GM21515 (cell line): ENCODE results near the gene XAF1.
"Not testable (repeated sequence)": the region's sequence is repeated elsewhere in the genome, so short reads cannot be mapped to it uniquely, and the experiment has no call there.

ENCODE experiments used
- ATAC-seq: cut with Tn5 transposase; IDR thresholded peaks from one replicate; pipeline ENCODE4 v1.9.1; 2021; ENCODE audit not compliant: unreplicated experiment

The XAF1 gene

DNA sequence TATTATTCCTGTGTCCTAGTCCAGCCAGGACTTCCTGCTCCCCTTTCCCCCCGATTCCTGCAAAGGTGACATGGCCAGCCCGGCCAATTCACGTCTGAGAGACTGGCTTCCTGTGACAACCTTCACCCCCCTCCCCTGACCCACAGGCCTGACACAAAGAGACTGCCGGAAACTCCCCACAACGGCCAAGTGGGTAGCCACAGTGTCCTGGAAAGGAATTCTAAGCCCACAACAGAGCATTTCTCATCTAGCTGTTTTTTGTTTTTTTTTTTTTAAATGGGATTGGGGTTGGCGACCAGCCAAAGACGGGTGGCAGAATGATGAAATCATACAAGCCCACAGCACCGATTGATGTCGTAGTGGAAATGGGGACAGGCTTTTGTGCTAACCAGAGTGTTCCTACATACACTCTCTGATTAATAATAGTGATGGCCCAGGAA, 2.8 kb upstream of the XAF1 start:
- no peak for ATAC-seq

DNA sequence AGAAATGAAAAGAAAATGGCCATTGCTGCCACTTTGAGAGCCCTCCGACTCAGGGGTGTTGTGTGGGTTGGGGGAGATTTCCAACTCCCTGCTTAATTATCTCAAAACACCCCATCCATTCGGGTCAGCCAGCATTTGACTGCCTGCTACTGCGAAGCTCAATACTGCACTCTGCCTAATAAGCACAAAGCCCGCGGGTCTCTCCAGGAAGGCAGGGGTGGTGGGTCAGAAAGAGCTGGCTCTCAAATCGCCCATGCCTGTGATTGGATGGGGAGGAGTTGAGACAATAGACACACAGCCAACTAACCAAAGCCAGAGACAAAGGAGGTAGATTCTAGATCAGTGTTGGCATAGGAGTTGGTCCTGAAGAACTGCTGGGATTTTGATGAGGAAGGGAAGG, 2.3 kb upstream of the XAF1 start:
- no peak for ATAC-seq

DNA sequence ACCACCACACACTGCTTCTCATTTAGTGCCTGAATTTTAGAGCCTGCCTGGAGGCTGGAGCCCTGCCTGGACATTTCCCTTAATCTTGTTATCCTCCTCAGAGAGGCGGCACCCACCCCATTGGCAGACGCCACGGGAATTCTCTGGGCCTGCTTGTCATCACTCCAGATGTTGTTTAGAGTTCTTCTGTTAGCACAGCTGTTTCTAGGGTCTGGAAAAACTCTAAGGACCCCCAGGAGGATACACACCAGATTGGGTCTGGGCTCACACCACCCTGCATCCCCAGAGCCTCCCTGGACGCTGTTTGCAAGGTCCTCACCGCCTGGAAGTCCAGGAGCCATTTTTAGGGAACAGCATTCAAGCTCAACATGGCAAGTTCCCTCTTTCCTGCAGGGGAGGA, 565 bp upstream of the XAF1 start:
- no peak for ATAC-seq

DNA sequence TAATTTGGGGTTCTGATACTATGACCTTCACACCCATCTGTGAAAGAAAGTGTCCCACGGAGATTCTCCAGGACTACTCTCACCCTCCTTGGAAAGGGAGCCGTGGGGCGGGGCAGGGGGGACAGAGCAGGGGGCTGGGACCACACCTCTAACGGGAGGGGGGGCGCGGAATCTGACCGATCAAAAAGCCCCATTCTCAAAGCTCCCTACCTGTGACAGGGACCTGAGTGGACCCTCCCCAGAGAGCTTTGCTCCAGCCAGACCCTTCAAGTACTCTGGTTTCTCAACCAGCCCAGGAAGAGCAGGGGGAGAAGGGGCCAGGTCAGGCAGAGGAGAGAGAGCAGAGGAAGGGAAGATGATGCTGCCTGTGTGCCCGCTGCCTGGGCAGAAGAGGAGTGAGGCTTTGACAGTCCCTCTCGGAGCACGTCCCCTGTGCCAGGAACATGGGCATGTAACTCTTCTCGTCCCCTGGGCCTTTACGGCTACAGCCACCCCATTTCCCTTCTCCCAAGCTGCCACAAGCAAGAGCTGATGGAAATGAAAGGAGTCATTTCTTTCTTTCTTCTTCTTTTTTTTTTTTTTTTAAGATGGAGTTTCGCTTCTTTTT, 682 bp downstream of the XAF1 start:
- ATAC-seq: no peak

DNA sequence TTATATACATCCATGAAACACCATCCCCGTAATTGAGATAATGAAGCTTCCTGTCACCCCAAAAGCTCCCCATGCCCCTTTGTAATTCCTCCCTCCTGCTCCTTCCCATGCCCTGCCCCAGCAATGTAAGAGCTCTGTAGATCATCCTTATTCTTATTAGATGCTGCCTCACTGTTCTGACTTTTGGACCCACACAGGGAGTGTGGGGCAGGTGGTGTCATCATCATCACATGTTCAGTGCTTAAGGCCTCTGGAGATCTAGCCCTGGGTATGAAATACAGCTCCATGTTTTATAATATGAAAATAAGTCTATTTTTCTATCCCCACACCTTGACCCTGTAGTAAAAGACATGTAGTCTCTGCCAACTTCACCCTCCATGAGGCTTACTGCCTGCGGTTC, 1.9 kb downstream of the XAF1 start:
- no peak for ATAC-seq

DNA sequence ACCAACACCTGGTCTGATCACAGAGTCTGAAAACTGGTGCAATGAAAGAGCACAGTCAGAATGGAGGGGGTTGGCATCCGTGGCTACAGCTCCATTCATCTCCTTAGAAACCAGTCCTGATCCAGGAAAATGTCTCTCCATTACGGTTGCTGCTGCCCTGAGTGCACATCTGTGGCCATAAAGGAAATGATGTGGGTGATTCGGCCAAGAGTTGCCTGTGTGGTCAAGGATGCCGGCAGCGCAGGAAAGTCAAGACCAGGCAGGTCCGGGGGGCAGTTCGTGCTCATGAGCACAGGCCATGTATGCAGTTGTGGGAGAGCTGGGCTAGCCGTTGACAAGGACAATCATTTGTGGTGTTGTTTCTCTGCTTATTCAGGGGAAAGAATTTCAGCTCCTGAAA, 5.9 kb downstream of the XAF1 start:
- no peak for ATAC-seq

DNA sequence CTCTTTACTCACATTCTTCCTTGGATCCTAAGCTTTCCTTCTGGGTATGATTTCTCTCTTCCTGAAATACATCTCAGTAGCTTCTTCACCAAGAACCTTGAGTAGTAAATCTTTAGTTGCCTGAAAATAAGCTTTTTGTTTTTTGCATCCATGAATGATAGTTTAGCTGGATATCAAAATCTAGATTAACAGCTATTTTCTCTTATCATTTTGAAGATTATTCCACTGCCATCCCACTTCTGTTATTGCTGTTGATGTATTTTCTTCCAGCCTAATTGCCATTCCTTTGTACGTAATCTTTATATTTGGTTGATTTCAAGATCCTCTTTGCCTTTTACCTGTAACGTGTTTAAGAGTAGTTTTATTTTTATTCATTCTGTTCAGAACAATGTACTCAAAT, 12.6 kb downstream of the XAF1 start:
- no peak for ATAC-seq

DNA sequence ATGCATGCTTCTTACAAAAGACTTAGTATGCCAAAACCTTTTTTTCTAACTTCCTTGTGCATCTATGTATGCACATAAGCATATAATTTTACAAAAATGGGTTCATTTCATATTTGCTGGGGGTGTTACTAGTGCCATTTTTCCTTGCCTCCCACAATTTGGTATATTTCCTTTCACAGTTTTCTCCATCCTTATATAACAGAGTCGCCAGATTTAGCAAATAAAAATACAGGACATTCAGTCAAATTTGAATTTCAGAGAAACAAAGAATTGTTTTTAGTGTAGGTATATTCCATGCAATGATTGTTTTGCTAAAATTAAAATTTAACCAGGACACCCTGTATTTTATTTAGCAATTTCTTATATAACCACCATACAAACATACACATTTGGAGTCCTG, 16.2 kb downstream of the XAF1 start:
- ATAC-seq: no peak

DNA sequence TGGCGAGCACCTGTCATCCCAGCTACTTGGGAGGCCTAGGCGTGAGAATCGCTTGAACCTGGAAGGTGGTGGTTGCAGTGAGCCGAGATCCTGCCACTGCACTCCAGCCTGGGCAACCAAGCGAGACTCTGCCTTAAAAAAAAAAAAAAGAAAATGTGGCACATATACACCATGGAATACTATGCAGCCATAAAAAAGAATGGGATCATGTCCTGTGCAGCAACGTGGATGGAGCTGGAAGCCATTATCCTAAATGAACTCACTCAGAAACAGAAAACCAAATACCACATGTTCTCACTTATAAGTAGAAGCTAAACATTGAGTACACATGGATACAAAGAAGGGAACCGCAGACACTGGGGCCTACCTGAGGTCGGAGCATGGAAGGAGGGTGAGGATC, 19.1 kb downstream of the XAF1 start:
- ATAC-seq: not testable (repeated sequence)

DNA sequence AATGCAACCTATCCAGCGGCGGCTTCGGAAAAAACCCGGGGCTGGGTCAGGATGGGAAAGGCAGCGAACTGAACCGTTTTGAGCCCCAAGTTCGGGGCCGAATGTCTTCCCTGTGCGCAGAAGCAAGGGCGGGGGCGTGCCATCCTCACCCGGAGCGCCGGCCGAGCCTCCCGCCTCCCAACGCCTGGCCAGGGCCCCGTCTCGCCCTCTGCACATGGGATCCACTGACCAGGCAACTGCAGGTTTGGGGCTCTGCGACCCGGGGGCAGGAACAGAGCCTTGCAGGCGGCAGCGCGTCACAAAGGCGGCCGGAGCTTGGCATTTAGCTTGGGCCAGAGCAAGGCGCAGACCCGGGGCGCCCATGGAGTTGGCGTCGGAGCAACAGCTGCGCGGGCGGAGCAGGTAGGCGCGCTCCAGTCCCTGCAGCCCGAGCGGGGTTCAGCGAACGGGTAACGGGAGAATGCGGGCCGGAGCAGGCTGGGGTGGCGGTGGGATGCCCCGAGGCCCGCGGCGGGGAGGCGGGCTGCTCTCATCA, 20.1 kb downstream of the XAF1 start, which contains the start of gene FBXO39:
FBXO39 (plus strand) TSS at position 345 of the 535 bp plus-strand sequence. CDS start 3,654 bp downstream, outside the sequence.
- ATAC-seq: no peak

DNA sequence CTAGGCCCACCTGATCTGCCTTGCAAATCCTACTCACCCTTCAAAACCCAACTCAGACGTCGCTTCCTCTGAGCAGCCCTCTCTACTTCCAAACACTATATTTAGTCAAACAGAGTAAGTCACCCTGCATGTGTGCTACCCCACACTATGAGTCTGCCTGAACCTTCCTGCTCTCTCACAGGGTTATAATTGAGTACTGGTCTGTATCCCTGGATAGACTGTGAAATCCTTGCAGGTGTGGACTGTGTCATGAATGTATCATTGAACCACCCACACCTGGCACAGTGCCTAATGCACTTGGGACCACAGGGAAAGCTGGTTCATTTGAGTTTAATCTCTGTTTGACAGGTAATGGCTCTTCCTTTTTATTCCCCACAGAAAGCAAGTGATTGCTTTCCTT, 23.6 kb downstream of the XAF1 start:
- ATAC-seq: no peak

DNA sequence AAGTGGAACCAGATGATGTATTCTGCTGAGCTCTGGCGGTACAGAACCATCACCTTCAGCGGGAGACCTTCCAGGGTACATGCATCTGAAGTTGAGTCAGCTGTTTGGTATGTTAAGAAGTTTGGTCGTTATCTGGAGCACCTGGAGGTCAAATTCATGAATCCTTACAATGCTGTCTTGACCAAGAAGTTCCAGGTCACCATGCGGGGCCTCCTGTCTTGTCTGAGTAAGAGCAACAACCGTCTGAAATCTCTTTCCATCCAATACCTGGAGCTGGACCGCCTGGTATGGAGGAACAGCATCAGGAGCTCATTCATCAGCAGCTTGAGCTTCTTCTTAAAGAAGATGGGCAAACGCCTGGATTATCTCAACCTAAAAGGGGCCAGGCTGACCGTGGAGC, 24.2 kb downstream of the XAF1 start:
- no peak for ATAC-seq

DNA sequence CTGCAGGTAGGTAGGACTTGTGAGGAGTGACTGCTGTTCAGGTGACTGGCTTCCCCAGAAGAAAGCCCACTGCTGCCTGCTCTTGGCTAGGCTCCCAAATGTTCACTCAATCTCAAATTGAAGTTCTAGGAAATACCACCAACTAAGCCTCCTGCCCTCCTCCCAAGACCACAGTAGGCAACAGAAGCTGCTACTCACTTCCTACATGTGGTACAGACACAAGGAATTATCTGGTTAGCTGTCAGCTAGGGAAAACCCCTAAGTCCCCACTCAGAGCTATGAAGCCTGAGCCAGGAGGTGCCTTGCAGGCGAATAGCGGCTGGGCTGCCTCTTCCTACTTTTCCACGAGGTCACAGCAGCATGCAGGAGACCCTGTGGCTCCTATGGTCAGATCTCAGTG, 25.0 kb downstream of the XAF1 start:
- no peak for ATAC-seq

DNA sequence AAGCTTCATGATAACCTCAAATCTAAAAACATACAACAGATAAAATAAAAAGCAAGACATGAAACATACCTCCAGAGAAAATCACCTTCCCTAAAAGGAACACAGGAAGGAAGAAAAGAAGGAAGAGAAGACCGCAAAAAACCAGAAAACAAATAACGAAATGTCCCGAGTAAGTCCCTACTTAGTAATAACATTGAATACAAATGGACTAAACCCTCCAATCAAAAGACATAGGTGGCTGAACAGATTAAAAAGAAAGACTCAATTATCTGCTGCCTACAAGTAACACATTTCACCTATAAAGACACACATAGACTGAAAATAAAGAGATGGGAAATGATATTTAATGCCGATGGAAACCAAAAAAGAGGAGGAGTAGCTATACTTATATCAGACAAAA, 26.4 kb downstream of the XAF1 start:
- no peak for ATAC-seq

DNA sequence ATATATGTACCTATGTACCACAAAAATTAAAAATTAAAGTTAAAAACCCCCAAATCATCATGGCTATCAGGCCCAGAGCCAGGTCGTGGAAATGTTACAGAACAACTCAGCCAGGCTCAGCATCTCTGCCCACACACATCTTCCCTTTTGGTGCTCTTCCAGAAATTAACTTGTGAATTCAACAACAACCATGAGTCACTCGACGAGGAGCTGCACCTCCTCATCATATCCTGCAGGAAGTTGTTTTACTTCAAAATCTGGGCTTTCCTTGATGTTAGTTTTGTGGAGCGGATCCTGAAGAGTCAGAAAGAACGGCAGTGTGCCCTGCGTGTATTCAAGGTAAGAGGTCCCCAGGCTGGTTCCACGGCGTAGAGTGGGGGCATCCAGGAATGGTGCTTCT, 30.8 kb downstream of the XAF1 start:
- no peak for ATAC-seq

DNA sequence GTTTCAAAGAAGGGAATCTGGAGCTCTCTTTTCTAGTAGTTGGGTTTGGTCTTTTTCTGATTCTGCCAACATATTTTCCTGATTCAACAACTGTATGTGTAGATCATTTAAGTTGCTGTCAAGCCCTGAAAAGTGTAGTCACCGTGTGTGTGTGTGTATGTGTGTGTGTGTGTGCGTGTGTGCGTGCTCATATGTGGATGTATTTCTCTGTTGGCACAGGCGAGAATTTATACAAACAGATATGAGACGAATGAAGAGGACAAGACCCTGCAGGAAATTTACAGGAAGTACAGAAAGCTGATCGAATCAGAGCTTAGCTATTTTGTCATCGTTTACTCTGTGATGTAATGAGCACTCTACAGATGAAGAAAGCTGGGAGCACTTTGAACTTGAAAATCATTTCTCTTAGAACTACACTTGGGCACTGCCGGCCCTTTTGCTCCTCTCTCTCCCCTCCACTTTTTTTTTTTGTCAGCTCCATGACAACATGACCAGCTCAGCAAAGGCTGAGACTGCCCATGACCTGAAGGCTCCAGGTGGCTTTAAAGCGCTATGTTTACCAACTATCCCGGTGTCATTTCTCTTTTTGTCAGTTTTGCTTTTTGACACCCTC, 31.3 kb downstream of the XAF1 start:
- no peak for ATAC-seq

DNA sequence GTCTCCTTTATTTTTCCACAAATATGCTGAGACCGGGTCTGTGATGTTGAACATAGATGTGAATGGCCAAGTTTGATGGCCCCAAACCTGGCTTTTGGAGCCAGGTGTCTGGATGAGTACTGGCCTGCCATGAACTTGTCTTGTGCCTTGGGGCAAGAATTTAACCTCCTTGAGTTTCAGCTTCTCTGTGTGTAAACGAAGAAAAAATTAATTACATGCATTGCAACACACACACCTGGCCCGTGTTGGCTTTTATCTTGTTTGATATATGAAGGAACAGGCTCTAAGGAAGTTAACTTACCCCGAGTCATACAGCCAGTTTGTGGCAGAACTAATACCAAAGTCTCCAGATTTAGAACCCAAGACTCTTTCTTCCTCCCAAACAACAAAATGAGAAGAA, 33.3 kb downstream of the XAF1 start:
- ATAC-seq: no peak

DNA sequence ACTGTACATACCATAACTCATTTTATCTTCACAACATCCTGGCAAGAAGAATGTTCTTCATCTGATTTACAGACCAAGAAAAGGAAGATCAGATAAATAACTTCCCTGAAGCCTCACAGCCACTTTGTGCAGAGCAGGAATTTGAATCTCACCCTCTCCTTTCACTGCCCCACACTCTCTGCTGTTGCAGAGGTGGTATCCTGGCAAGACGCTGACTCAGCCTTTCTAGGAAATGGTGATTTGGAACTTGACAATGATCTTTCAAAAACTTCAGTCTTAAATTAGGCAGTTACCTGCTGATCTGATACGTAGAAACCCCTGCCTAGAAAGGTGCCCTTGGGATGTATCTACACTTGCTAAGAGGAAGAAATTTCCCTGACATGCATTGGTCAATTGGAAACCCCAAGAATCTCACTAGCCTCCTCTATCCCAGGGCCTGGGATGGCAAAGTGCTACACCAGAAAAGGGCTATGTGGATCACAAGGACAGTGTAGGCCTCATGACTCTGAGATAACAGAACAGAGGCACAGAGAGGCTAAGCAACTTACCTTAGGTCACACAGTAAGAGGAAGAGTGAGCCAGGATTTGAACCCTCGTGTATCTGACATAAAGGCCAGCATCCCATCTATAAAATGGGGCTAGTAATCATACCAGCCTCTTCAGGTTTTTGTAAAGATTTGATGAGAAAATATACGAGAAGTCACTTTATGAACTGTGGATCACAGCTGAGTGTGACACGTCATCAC, 38.1 kb downstream of the XAF1 start:
- ATAC-seq: no peak

DNA sequence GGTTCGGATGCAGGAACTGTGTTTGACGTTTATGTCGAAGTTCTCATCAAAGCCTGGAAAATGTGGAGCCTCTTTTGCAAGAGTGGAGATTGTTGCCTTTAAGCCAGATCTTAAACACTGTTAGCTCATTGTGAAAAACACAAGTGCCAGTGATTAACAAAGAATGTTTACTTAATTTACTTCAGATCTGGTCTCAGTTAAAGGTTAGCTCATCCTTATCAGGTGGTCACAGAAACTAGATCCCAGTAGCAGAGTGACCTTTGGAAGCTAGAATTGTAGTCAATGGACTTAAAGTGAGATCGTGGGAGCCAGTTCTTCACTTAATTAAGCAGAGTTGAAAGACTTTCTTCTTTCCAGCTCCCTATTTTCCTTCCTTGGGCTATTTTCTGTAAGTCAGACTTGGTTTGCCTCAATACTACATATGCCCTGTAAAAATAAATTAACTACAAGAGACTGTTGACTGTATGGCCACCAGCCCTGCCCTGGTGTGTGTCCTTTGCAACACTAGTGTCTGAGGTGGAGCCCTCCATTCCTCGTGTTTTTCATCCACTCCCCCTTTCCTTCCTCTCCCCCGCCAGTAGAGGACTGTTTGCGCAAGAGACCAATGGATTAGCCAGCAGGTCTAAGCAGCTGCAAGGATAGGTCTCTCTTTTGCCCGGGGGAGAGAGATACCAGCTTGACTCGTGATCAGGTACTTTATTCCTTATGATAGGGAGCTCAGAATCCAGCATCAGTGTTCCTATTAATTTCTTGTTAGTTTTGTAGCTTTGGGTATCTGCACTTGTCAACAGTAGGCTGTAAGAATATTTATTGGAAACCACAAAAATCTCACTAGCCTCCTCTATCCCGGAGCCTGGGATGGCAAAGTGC, 40.4 kb downstream of the XAF1 start:
- no peak for ATAC-seq

DNA sequence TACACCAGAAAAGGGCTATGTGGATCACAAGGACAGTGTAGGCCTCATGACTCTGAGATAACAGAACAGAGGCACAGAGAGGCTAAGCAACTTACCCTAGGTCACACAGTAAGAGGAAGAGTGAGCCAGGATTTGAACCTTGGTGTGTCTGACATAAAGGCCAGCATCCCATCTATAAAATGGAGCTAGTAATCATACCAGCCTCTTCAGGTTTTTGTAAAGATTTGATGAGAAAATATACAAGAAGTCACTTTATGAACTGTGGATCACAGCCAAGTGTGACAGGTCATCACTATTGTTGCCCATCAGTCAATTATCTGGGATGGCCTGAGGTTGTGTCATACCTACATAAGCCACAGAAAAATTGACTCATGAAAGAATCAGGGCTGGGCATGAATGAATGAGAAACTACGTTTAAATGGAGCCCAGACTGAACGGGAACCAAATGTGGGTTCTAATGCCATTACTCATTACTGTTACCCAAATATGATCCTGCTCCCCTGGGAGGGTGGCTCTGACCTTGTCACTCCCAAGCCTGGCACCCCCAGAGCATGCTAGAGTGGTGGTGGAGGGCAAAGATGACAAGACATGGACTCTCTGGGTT, 41.1 kb downstream of the XAF1 start:
- ATAC-seq: no peak
